K562 (cell line): ENCODE measurements around the gene GAD1. TPM values are rescaled to one million over a fixed set of nuclear protein-coding genes. Genes with fewer than 3 reads are reported as not detected.
A peak's percentile ranks its signal among the peaks of the same experiment; 100 is the strongest.

ENCODE experiments used
- CCNT2 ChIP-seq: IDR thresholded peaks from 2 replicates; pipeline ENCODE4 v1.6.1; 2011; ENCODE audit warnings: borderline replicate concordance, low read depth, mild to moderate bottlenecking, moderate library complexity, mixed read lengths, low read length; ENCODE audit not compliant: insufficient read length; ENCODE audit errors: extremely low read depth
- ETV5 ChIP-seq: sonication (generic); formaldehyde crosslinking; IDR thresholded peaks from 2 replicates; pipeline ENCODE4 v1.4.0; 2020; ENCODE audit warnings: low read depth, mild to moderate bottlenecking, missing genetic modification reagents
- GABPA ChIP-seq: fragments of 200-800 bp; sonication (Bioruptor generic); conservative IDR thresholded peaks from 2 replicates; pipeline ENCODE4 v1.6.1; 2016; ENCODE audit warnings: low read depth, missing genetic modification characterization, missing compliant biosample characterization
- HDAC8 ChIP-seq: fragments of 450-650 bp; IDR thresholded peaks from 2 replicates; pipeline ENCODE4 v1.6.1; 2016; ENCODE audit warnings: mild to moderate bottlenecking, missing genetic modification characterization, moderate library complexity, missing compliant biosample characterization
- L3MBTL2 ChIP-seq: fragments of 450-650 bp; IDR thresholded peaks from 2 replicates; pipeline ENCODE4 v1.6.1; 2016; ENCODE audit warnings: mild to moderate bottlenecking, moderate library complexity
- MAFF ChIP-seq: IDR thresholded peaks from 2 replicates; pipeline ENCODE4 v1.6.1; 2012; ENCODE audit warnings: low read length, improper control_type of control experiment
- NR2C2 ChIP-seq, 2 experiments: fragments of 200-800 bp in 1 of 2; sonication (Bioruptor generic) in 1 of 2; sonication (generic) in 1 of 2; formaldehyde crosslinking in 1 of 2; IDR thresholded peaks; 2 replicates each; pipeline versions ENCODE4 v1.6.1 to v1.8.0; 2016 to 2022; ENCODE audit warnings: mild to moderate bottlenecking in 1 of 2, missing compliant biosample characterization in 1 of 2, missing genetic modification characterization in 1 of 2, missing genetic modification reagents in 1 of 2
- OTX1 ChIP-seq: fragments of 450-650 bp; formaldehyde crosslinking; IDR thresholded peaks from 2 replicates; pipeline ENCODE4 v1.4.0; 2022; ENCODE audit warnings: mild to moderate bottlenecking
- POLR2AphosphoS2 ChIP-seq: IDR thresholded peaks from 2 replicates; pipeline ENCODE4 v1.6.1; 2012; ENCODE audit warnings: low read length, improper control_type of control experiment
- RBFOX2 ChIP-seq: fragments of 200-400 bp; formaldehyde crosslinking; IDR thresholded peaks from 2 replicates; pipeline ENCODE4 v1.6.1; 2017; ENCODE audit warnings: low read depth, mild to moderate bottlenecking, low read length, moderate library complexity
- RBM25 ChIP-seq: fragments of 200-400 bp; formaldehyde crosslinking; IDR thresholded peaks from 2 replicates; pipeline ENCODE4 v1.6.1; 2018; ENCODE audit warnings: low read length, low read depth, moderate library complexity; ENCODE audit not compliant: severe bottlenecking
- SIRT6 ChIP-seq: IDR thresholded peaks from one replicate; pipeline ENCODE4 v1.6.1; 2012; ENCODE audit warnings: low read depth, mild to moderate bottlenecking, control low read depth, inconsistent platforms, low read length, moderate library complexity
- SMARCA5 ChIP-seq: fragments of 450-650 bp; IDR thresholded peaks from 2 replicates; pipeline ENCODE4 v1.6.1; 2016
- TSHZ1 ChIP-seq: fragments of 250-450 bp; sonication (Bioruptor Pico); IDR thresholded peaks from 2 replicates; pipeline ENCODE4 v1.4.0; 2020; ENCODE audit warnings: mild to moderate bottlenecking, moderate library complexity
- VEZF1 ChIP-seq: fragments of 200-800 bp; sonication (Bioruptor generic); IDR thresholded peaks from 2 replicates; pipeline ENCODE4 v1.6.1; 2017; ENCODE audit warnings: missing genetic modification characterization, missing compliant biosample characterization
- ZFPM2 ChIP-seq: fragments of 250-450 bp; sonication (Bioruptor Pico); IDR thresholded peaks from 2 replicates; pipeline ENCODE4 v1.5.1; 2022; ENCODE audit warnings: mild to moderate bottlenecking
- ZNF324 ChIP-seq: fragments of 250-450 bp; sonication (Bioruptor Pico); IDR thresholded peaks from 2 replicates; pipeline ENCODE4 v1.4.0; 2020; ENCODE audit warnings: mild to moderate bottlenecking
- ZNF655 ChIP-seq: fragments of 250-450 bp; sonication (Bioruptor Pico); IDR thresholded peaks from 2 replicates; pipeline ENCODE4 v1.5.0; 2021
- ZNF780A ChIP-seq: fragments of 250-450 bp; sonication (Bioruptor Pico); IDR thresholded peaks from 2 replicates; pipeline ENCODE4 v1.5.0; 2021; ENCODE audit warnings: mild to moderate bottlenecking
- ZNF830 ChIP-seq: fragments of 250-450 bp; sonication (Bioruptor Pico); IDR thresholded peaks from 2 replicates; pipeline ENCODE4 v1.5.0; 2021; ENCODE audit warnings: mild to moderate bottlenecking
- polyA plus RNA-seq, 8 experiments: library from polyadenylated mRNA; depleted of rRNA in 4 of 8; stranded (reverse) in 5 of 8; unstranded in 3 of 8; fragments of >200 nt; fragmentation: Nextera tagmentation in 2 of 8; fragmentation: Illumina TruSeq in 1 of 8; extraction: Ambion mirVana in 2 of 8; extraction: Trizol in 1 of 8; gene quantifications; 2 replicates each; pipeline versions ENCODE4 v1.2.1 to v1.2.3, GENCODE V29; 2011 to 2014; ENCODE audit warnings: inconsistent platforms in 1 of 8, missing spikeins in 1 of 8
- total RNA-seq, 7 experiments: library from RNA; depleted of rRNA in 6 of 7; stranded (reverse); fragments of >200 nt in 6 of 7; fragmentation: Illumina TruSeq in 2 of 7; extraction: Trizol in 2 of 7; gene quantifications; 2 replicates each; pipeline versions ENCODE4 v1.2.1 to v1.2.3, GENCODE V29; 2011 to 2021; ENCODE audit warnings: low replicate concordance in 1 of 7
- TF ChIP-seq, protein P1 (sequence below): sonication (generic); formaldehyde crosslinking; IDR thresholded peaks from 2 replicates; pipeline ENCODE4 v1.5.0; 2020; ENCODE audit warnings: missing genetic modification reagents

Gene GAD1
- total and polyA plus RNA-seq, 9 of the 15 experiments (the other 6 are each of a cell fraction or from before 2014, with no cell fraction given): 2.7 to 29.1 (median 15.7) TPM

- TF ChIP-seq OTX1 (CRISPR knock-in tag) (peak; percentile 14; the same call in 1 of the 2 replicates), SIRT6 (no peak), NR2C2 (CRISPR knock-in tag; IDR thresholded peaks at IDR 0.05) (peak; percentile 59; the same call in 1 of the 2 replicates), NR2C2 (tag; IDR thresholded peaks at IDR 0.05) (no peak; the same call in 1 of the 2 replicates), ETV5 (CRISPR knock-in tag) (no peak; the same call in 1 of the 2 replicates), CCNT2 (peak; percentile 74), L3MBTL2 (peak; percentile 57), ZFPM2 (CRISPR knock-in tag) (0 out of 2 replicates have a peak, but pooled peaks have one; percentile 85), GABPA (peak; percentile 77), VEZF1 (CRISPR knock-in tag) (peak; percentile 99), ZNF830 (0 out of 2 replicates have a peak, but pooled peaks have one; percentile 10), ZNF780A (CRISPR knock-in tag) (no peak), SMARCA5 (no peak), ZNF655 (CRISPR knock-in tag) (no peak), RBM25 (no peak), POLR2AphosphoS2 (no peak), TSHZ1 (CRISPR knock-in tag) (no peak), HDAC8 (tag) (0 out of 2 replicates have a peak, but pooled peaks have one; percentile 64), RBFOX2 (peak; percentile 94), MAFF (no peak), ZNF324 (CRISPR knock-in tag) (no peak)
- TF ChIP-seq, protein P1, sequence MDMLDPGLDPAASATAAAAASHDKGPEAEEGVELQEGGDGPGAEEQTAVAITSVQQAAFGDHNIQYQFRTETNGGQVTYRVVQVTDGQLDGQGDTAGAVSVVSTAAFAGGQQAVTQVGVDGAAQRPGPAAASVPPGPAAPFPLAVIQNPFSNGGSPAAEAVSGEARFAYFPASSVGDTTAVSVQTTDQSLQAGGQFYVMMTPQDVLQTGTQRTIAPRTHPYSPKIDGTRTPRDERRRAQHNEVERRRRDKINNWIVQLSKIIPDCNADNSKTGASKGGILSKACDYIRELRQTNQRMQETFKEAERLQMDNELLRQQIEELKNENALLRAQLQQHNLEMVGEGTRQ: no peak
These were observed 45.9 kb upstream of the GAD1 start (continued) for GRCh38 chr2:170770606-170771420.
